NCI-H1105 treated with DMSO at 0.1 percent for 48 hours (cell line): ENCODE measurements around the gene KIF3C.
"Not testable (repeated sequence)": the region's sequence is repeated elsewhere in the genome, so short reads cannot be mapped to it uniquely, and the experiment has no call there.

Source experiments
- DNase-seq: peaks from one replicate; lab custom pipeline; 2025; lab: John Stamatoyannopoulos, UW

KIF3C gene

GRCh38 chr2:25915944-25916772 is 66.1 kb downstream of the KIF3C start:
- not testable (repeated sequence) for DNase-seq

DNA sequence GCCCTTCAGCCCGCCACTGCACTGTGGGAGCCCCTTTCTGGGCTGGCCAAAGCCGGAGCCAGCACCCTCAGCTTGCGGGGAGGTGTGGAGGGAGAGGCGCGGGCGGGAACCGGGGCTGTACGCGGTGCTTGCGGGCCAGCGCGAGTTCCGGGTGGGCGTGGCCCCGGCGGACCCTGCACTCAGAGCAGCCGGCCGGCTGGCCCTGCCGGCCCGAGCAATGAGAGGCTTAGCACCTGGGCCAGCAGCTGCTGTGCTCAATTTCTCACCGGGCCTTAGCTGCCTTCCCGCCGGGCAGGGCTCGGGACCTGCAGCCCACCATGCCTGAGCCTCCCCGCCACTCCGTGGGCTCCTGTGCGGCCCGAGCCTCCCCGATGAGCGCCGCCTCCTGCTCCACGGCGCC is 66.9 kb downstream of the KIF3C start:
- not testable (repeated sequence) for DNase-seq

GRCh38 chr2:25913696-25913973 is 68.7 kb downstream of the KIF3C start:
- DNase-seq, result not testable (repeated sequence)

GRCh38 chr2:25912851-25913695 is 69.2 kb downstream of the KIF3C start:
- DNase-seq, result no peak

- DNase-seq, result not testable (repeated sequence)
These were observed 72.7 kb downstream of the KIF3C start for GRCh38 chr2:25909574-25909973.

DNA sequence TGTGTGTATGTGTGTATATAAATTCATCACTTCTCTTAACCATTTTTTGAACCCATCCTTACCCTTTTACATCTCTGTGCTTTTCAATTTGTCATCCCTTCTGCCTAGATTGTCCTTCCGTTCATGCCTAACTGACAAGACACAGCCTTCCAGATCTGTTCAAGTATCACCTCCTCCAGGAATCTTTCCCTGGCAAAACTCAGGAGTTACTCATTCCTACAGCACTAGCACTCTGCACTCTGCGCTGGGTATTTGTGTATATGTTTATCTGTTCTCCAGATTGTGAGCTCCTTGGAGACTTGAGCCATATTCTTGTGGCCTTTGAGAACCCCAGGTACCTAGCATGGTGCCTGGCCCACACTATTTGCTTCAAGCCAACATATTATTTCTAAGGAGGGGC is 77.2 kb downstream of the KIF3C start:
- no peak for DNase-seq

DNA sequence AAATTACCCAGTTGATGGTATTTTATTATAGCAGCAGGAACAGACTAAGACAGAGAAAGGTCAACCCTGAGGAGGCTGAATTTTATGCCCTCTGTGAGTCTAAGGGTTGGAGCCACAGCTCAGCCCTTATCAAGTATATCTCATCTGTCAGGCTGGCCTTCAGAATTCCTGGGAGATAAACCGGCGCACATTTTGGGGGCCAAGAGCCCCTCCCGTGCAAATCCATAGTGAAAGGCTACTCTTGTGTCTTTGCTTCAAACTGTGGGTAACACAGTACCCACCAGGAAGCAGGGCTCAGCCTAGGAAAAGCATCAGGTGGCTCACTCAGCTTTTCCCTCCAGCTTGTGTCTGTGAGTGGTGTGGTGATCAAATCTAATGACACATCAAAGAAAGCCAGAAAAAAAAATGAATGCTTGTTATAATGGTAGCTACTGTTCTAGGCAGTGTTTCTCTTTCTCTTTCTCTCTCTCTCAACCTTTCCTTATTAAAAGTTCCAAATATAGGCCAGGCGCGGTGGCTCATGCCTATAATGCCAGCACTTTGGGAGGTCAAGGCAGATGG is 79.0 kb downstream of the KIF3C start:
- DNase-seq, result no peak

DNA sequence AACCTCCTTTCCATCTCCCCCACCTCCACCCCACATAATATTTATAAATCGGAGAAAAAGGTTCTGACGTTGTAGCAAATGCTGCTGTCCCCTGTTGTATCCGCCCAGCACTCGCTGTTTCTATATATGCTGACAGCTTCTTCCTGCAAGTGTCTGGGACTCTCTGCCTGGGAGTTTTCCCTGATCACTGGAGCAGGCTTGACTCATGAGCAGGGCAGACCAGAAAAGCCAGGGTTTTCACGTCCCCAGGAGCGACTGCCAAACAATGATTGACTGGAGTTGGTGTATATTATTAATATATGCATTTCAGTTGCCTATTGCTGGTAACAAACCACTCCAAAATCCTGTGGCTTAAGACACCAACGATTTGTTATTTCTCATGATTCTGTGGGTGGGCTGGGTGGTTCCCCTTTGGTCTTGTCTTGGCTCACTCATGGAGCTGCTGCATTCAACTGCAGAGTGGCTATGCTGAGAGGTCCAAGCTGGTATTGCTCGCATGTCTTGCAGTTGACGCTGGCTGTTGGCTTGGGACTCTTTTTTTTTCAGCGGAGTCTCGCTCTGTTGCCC is 82.8 kb downstream of the KIF3C start:
- no peak for DNase-seq

- no peak for DNase-seq
These were observed 84.8 kb downstream of the KIF3C start for GRCh38 chr2:25897506-25897905.

DNA sequence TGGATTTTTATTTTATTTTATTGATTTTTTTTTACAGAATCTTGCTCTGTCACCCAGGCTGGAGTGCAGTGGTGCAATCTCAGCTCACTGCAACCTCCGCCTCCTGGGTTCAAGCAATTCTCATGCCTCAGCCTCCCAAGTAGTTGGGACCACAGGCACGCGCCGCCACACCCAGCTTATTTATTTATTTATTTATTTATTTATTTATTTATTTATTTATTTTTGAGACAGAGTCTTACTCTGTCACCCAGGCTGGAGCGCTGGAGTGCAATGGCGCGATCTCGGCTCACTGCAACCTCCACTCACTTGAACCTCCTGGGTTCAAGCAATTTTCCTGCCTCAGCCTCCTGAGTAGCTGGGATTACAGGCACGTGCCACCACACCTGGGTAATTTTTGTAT is 86.0 kb downstream of the KIF3C start:
- not testable (repeated sequence) for DNase-seq

- DNase-seq, result no peak
These were observed 86.7 kb downstream of the KIF3C start for GRCh38 chr2:25895610-25896009.

GRCh38 chr2:25895018-25895417 is 87.3 kb downstream of the KIF3C start:
- no peak for DNase-seq

- DNase-seq, result no peak
These were observed 88.0 kb downstream of the KIF3C start for GRCh38 chr2:25894135-25894830.

DNA sequence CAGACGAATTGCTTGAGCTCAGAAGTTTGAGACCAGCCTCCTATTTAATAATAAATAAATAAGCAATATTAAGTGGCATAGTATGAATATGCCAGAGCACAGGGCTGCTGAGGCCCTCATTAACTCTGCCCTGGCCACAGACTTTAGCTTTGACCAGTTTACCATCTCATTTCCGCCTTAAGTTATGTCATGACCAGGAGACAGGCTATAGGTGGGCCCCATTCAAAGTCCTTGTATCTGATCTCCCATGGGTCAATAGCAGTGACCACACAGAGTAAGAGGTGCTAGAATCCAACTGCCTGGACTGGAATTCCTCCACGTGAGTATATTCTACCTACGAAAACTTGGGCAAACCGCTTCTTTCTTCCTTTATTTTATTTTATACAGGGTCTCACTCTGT is 90.6 kb downstream of the KIF3C start:
- no peak for DNase-seq

DNA sequence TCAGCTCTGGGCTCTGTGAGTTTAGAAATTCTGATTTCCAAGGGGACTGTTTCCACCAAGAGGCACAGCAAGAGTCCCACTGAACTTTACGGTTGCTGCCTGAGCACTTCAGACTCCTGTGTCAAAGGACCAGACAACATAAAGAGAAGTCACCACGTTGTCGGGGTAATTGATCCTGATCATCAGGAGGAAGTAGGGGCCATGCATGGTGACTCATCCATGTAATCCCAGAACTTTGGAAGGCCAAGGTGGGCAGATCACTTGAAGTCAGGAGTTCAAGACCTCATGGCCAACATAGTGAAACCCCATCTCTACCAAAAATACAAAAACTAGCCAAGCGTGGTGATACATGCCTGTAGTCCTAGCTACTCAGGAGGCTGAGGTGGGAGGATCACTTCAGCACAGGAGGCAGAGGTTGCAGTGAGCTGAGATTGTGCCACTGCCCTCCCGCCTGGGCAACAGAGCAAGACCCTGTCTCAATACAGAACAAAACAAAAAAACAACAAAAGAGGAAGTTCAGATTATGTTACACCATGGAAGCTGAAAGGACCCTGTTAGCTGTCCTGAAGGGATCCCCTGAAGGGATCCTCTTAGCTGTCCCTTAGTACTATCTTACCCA is 94.6 kb downstream of the KIF3C start:
- no peak for DNase-seq

DNA sequence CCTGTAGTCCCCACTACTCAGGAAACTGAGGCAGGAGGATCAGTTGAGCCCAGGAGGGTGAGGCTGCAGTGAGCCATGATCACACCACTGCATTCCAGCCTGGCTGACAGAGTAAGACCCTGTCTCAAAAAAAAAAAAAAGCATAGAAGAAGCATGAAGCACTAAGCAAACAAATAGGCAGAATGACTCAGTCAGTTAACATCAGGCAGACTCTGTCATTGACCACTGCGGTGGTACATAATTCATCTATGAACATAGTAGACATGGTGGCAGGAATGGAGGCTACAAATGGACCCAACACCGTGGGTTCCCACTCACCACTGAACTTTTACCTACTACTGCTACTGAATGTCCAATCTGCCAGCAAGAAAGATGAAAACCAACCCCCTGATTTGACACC is 96.4 kb downstream of the KIF3C start:
- DNase-seq, result no peak

DNA sequence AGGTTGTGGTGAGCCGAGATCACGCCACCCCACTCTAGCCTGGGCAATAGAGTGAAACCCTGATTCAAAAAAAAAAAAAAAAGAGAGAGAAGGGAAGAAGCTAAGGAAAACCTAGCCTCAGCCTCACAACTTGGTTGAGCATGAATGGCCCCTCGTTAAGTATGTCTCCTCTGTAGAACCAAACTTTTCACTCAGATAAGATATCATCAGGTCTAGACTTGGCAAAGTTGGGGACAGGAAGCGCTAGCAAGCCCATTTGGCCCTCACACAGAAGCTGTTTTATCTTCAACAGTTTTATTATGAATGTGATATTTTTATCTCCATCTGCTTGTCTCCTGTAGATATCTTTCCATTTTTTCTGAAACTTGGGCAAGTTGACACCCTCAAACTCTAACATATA is 100.5 kb downstream of the KIF3C start:
- DNase-seq, result no peak

DNA sequence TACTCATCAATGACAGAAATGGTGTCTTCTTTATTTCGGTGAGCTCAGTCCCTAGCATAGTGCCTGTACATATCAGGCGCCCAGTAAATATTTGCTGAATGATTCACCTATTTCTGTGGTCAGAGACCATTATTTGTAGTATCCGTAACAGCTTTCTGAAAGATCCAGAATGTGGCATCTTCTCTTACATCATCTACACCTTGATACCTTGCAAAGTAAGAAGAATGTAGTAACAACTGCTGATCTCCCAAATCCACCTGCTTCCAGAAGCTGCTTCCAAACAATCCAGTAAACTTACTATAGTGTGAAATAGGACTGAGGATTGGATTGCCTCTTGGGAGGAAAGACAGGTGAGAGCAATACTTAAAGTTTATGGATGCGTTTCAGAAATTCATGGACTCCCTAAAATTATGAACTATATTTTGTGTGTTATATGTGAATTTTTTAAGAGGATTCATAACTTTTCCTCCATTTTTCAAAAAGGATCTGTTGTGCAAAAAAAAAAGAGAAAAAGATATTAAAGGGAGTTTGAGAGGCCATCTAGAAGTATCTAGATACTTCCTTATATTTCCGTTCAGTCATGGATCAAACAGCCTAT is 103.1 kb downstream of the KIF3C start:
- DNase-seq, result no peak

DNA sequence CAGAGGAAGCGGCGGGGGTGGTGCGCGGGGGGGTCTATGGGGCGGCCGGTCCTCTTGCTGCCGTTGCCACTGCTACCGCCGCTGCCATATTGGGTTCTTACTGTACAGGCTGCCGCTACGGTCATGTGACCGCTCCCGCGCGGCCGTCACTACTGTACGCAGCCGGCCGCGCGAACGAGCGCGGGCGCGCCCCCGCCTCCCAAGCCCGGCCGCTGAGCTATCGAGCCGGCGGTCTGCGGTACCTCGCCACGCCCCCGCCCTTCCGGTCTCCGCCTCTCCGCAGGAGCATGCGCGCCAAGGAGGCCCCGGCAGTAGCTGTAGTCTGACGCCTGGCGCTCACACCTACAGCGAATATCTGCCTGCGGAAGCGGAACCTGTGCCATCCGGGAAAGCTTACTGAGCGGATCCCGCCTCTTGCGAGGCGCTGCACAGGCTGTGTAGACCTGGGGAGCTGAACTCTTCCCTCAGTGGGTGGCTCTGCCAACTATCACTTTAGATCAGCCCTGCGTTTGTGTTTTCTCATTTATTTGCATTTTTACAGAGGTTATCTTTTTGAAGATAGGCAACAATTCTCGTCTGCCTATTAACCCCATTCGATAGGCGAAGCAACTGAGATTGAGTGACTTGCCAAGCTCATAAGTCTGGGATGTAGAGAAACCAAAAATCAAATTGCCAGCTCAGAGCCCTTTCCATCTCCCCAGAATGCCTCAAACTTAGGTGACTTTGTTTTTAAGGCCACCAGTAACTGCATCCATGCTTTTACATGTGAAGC is 103.8 kb downstream of the KIF3C start, which contains the start of gene ASXL2:
ASXL2 (minus strand) TSS at position 127 of the 772 bp plus-strand sequence. CDS start 265 bp downstream, outside the sequence.
- DNase-seq, result peak; percentile 97
